GM21447 (cell line): ENCODE measurements around the gene PI16.
"Not testable (repeated sequence)": the region's sequence is repeated elsewhere in the genome, so short reads cannot be mapped to it uniquely, and the experiment has no call there.

Experiments used
- ATAC-seq: cut with Tn5 transposase; IDR thresholded peaks from one replicate; pipeline ENCODE4 v1.9.1; 2021; ENCODE audit not compliant: unreplicated experiment

PI16 gene

GRCh38 chr6:36928547-36928918 is 26.0 kb upstream of the PI16 start:
- ATAC-seq = no peak

GRCh38 chr6:36929152-36929551 is 25.4 kb upstream of the PI16 start:
- ATAC-seq = no peak

GRCh38 chr6:36929607-36930006 is 24.9 kb upstream of the PI16 start:
- no peak for ATAC-seq

- no peak for ATAC-seq
Measured at GRCh38 chr6:36930483-36930882, 24.1 kb upstream of the PI16 start.

- no peak for ATAC-seq
Measured at GRCh38 chr6:36933102-36933501, 21.4 kb upstream of the PI16 start.

- no peak for ATAC-seq
Measured at GRCh38 chr6:36933519-36933918, 21.0 kb upstream of the PI16 start.

GRCh38 chr6:36934901-36935300 is 19.6 kb upstream of the PI16 start:
- no peak for ATAC-seq

- ATAC-seq = no peak
Measured at GRCh38 chr6:36936824-36937223, 17.7 kb upstream of the PI16 start.

GRCh38 chr6:36937896-36938295 is 16.6 kb upstream of the PI16 start:
- no peak for ATAC-seq

GRCh38 chr6:36938536-36938935 is 16.0 kb upstream of the PI16 start:
- no peak for ATAC-seq

GRCh38 chr6:36939005-36939404 is 15.5 kb upstream of the PI16 start:
- ATAC-seq = not testable (repeated sequence)

GRCh38 chr6:36940027-36940426 is 14.5 kb upstream of the PI16 start:
- ATAC-seq = no peak

GRCh38 chr6:36941561-36941960 is 13.0 kb upstream of the PI16 start:
- ATAC-seq = not testable (repeated sequence)

GRCh38 chr6:36942329-36942728 is 12.2 kb upstream of the PI16 start:
- not testable (repeated sequence) for ATAC-seq

GRCh38 chr6:36944650-36945049 is 9.9 kb upstream of the PI16 start:
- ATAC-seq = no peak

- no peak for ATAC-seq
Measured at GRCh38 chr6:36945301-36945700, 9.2 kb upstream of the PI16 start.

GRCh38 chr6:36946526-36946925 is 8.0 kb upstream of the PI16 start:
- ATAC-seq = no peak

GRCh38 chr6:36947570-36948351 is 6.8 kb upstream of the PI16 start:
- ATAC-seq = no peak

GRCh38 chr6:36949076-36949475 is 5.5 kb upstream of the PI16 start:
- not testable (repeated sequence) for ATAC-seq

GRCh38 chr6:36949636-36950035 is 4.9 kb upstream of the PI16 start:
- no peak for ATAC-seq

GRCh38 chr6:36953931-36954261 is 642 bp upstream of the PI16 start:
- no peak for ATAC-seq

GRCh38 chr6:36955136-36955535 is 598 bp downstream of the PI16 start:
- ATAC-seq = no peak
